ENCODE results near the gene FBXO48. TPM values are rescaled to one million over a fixed set of nuclear protein-coding genes. Genes with fewer than 3 reads are reported as not detected.

FBXO48 gene
- total and polyA plus RNA-seq, 2 of the 8 experiments (the other 6 are each of a cell fraction or from before 2014, with no cell fraction given), result 1.1 to 1.5 TPM

- TF ChIP-seq CHD7 (IDR thresholded peaks at IDR 0.05; ENCODE audit: insufficient replicate concordance, low read length) (no peak), TBP (IDR thresholded peaks at IDR 0.05; ENCODE audit: low read depth, low read length) (no peak)
Observed at GRCh38 chr2:68414876-68415275, 52.2 kb downstream of the FBXO48 start (continued).
